Lower leg skin (tissue), 4 donors: Measurements from ENCODE around the gene SLC25A48. TPM values are rescaled to one million over a fixed set of nuclear protein-coding genes. Genes with fewer than 3 reads are reported as not detected.
A peak's percentile ranks its signal among the peaks of the same experiment; 100 is the strongest.

Source experiments
- DNase-seq, 2 donors: peaks; one replicate each; pipeline ENCODE4 v3.0.0-alpha.2; 2019; ENCODE audit warnings: low spot score in 2 of 2
- H3K4me3 ChIP-seq: fragments of 200-600 bp; sonication (generic); 2 replicates; pipeline ENCODE4 v1.5.1; 2017; ENCODE audit warnings: mild to moderate bottlenecking, low read depth; ENCODE audit not compliant: poor library complexity, severe bottlenecking
- CTCF ChIP-seq, 3 donors: fragments of 450-650 bp; IDR thresholded peaks; one replicate each; pipeline ENCODE4 v1.5.1; 2016; ENCODE audit warnings: antibody characterized with exemption in 3 of 3, mild to moderate bottlenecking in 3 of 3, moderate library complexity in 2 of 3
- POLR2A ChIP-seq, 2 donors: fragments of 450-650 bp; IDR thresholded peaks; one replicate each; pipeline ENCODE4 v1.6.1; 2016 to 2017; ENCODE audit warnings: antibody characterized with exemption in 2 of 2, mild to moderate bottlenecking in 1 of 2, moderate library complexity in 1 of 2
- WGBS, 2 donors: methylation state at CpG; one replicate each; pipeline ENCODE4 v1.1.5; 2018; 5-methylcytosine and 5-hydroxymethylcytosine counted together
- intact Hi-C: fragments of 100-400 bp; cut with DNase I; formaldehyde crosslinking; loops from one replicate; pipeline ENCODE4 v1.15.0; 2023; ENCODE audit warnings: low total_unique reads
- total RNA-seq, 4 donors: library from RNA; depleted of rRNA; stranded (reverse); fragments of >200 nt; gene quantifications; one replicate each; pipeline ENCODE4 v1.1.0, GENCODE V29; 2016

Gene SLC25A48
- total RNA-seq, 4 donors from 2014 or later: 0.80 to 7.6 (median 1.7) TPM

GRCh38 chr5:135874461-135874860 is 40.0 kb downstream of the SLC25A48 start:
- TF ChIP-seq POLR2A (IDR thresholded peaks at IDR 0.05): no peak
- no peak for TF ChIP-seq CTCF (IDR thresholded peaks at IDR 0.05)
- peak in 1 of 2 donors; percentile 74 for DNase-seq
- intact Hi-C loops: no loop called here
- H3K4me3 ChIP-seq: no peak overlapping the region
- 58 to 73% methylated on average over 3 of the region's 3 CpGs for WGBS, 2 donors

- intact Hi-C loops: no loop called here
- TF ChIP-seq CTCF (IDR thresholded peaks at IDR 0.05): no peak
- TF ChIP-seq POLR2A (IDR thresholded peaks at IDR 0.05): no peak
- 88 to 89% methylated on average over 3 of the region's 3 CpGs for WGBS, 2 donors
- H3K4me3 ChIP-seq: no peak overlapping the region
- peak in 1 of 2 donors; percentile 21 for DNase-seq
These were observed 41.1 kb downstream of the SLC25A48 start for GRCh38 chr5:135875567-135875966.

GRCh38 chr5:135876146-135876545 is 41.7 kb downstream of the SLC25A48 start:
- TF ChIP-seq CTCF (IDR thresholded peaks at IDR 0.05) (no peak), POLR2A (IDR thresholded peaks at IDR 0.05) (no peak)
- intact Hi-C loops: no loop called here
- WGBS, 2 donors: 81 to 82% methylated on average over 5 of the region's 5 CpGs
- no peak for DNase-seq
- no peak overlapping the region for H3K4me3 ChIP-seq

GRCh38 chr5:135877570-135878155 is 43.2 kb downstream of the SLC25A48 start:
- DNase-seq: peak in 1 of 2 donors; percentile 39
- no peak overlapping the region for H3K4me3 ChIP-seq
- WGBS, 2 donors: 79 to 81% methylated on average over 6 of the region's 6 CpGs
- TF ChIP-seq POLR2A (IDR thresholded peaks at IDR 0.05) (no peak), CTCF (IDR thresholded peaks at IDR 0.05) (no peak)
- intact Hi-C loops: no loop called here

- intact Hi-C loops: no loop called here
- 57 to 80% methylated on average over 4 of the region's 4 CpGs for WGBS, 2 donors
- H3K4me3 ChIP-seq: no peak overlapping the region
- TF ChIP-seq CTCF (IDR thresholded peaks at IDR 0.05) (no peak), POLR2A (IDR thresholded peaks at IDR 0.05) (no peak)
- peak in 1 of 2 donors; percentile 66 for DNase-seq
These were observed 43.7 kb downstream of the SLC25A48 start for GRCh38 chr5:135878156-135878620.

GRCh38 chr5:135879591-135879990 is 45.1 kb downstream of the SLC25A48 start:
- DNase-seq: no peak
- 97 to 98% methylated on average over 3 of the region's 3 CpGs for WGBS, 2 donors
- intact Hi-C loops: no loop called here
- TF ChIP-seq POLR2A (IDR thresholded peaks at IDR 0.05): no peak
- no peak for TF ChIP-seq CTCF (IDR thresholded peaks at IDR 0.05)
- H3K4me3 ChIP-seq: no peak overlapping the region
